Testis (tissue), 3 donors: Measurements from ENCODE around the gene MED16. TPM values are rescaled to one million over a fixed set of nuclear protein-coding genes. Genes with fewer than 3 reads are reported as not detected.

Source experiments
- DNase-seq: peaks from one replicate; pipeline ENCODE4 v3.0.0-alpha.2; 2019
- H3K27ac ChIP-seq, 2 donors: fragments of 200-600 bp; sonication (generic); one replicate each; pipeline ENCODE4 v1.5.1; 2019
- H3K27me3 ChIP-seq: fragments of 200-600 bp; sonication (generic); one replicate; pipeline ENCODE4 v1.5.1; 2019
- H3K36me3 ChIP-seq: fragments of 200-600 bp; sonication (generic); one replicate; pipeline ENCODE4 v1.5.1; 2017; ENCODE audit warnings: low read depth; ENCODE audit errors: missing control alignments
- H3K4me1 ChIP-seq: fragments of 200-600 bp; sonication (generic); one replicate; pipeline ENCODE4 v1.5.1; 2019
- H3K4me3 ChIP-seq, 2 donors: fragments of 200-600 bp; sonication (generic); one replicate each; pipeline ENCODE4 v1.5.1; 2017 to 2019
- H3K9me3 ChIP-seq: fragments of 200-600 bp; sonication (generic); one replicate; pipeline ENCODE4 v1.5.1; 2017
- CTCF ChIP-seq, 3 experiments: fragments of 450-650 bp in 2 of 3; fragments of 200-600 bp in 1 of 3; sonication (generic) in 1 of 3; IDR thresholded peaks; one replicate each; pipeline ENCODE4 v1.5.1; 2016 to 2019; ENCODE audit warnings: antibody characterized with exemption in 3 of 3, mild to moderate bottlenecking in 2 of 3, moderate library complexity in 1 of 3
- POLR2A ChIP-seq: fragments of 450-650 bp; IDR thresholded peaks from one replicate; pipeline ENCODE4 v1.6.1; 2017; ENCODE audit warnings: antibody characterized with exemption, mild to moderate bottlenecking, moderate library complexity
- WGBS, 2 donors: methylation state at CpG; one replicate each; pipeline ENCODE4 v1.1.5; 2018; 5-methylcytosine and 5-hydroxymethylcytosine counted together
- intact Hi-C: fragments of 100-400 bp; cut with DNase I; formaldehyde crosslinking; loops from one replicate; pipeline ENCODE4 v1.15.1; 2023; ENCODE audit warnings: low total_unique reads
- polyA plus RNA-seq: library from polyadenylated mRNA; stranded (reverse); fragments of 350-450 nt; fragmentation: Illumina TruSeq; extraction: RNeasy Lipid Tissue Mini Kit (QIAGEN cat#74804); gene quantifications from one replicate; pipeline ENCODE4 v1.2.3, GENCODE V29; 2014; ENCODE audit warnings: low read depth, low replicate concordance; ENCODE audit not compliant: insufficient read depth
- total RNA-seq, 2 donors: library from RNA; depleted of rRNA; stranded (reverse); fragments of >200 nt; gene quantifications; one replicate each; pipeline ENCODE4 v1.2.3, GENCODE V29; 2016

Gene MED16
- total and polyA plus RNA-seq, 3 donors from 2014 or later = 50.7 to 124 (median 94.7) TPM

- Histone ChIP-seq H3K36me3 (no peaks in the 10 kb centered on the region), H3K4me3 (no peak within 1 kb of the TSS), H3K27ac (no peak within 1 kb of the TSS), H3K27me3 (no peaks in the 10 kb centered on the region), H3K4me1 (no peaks in the 10 kb centered on the region), H3K9me3 (no peaks in the 10 kb centered on the region)
- no peak for DNase-seq
- TF ChIP-seq CTCF (IDR thresholded peaks at IDR 0.05) (no peak), POLR2A (no peak)
- intact Hi-C loops = no loop called here
- 76 to 77% methylated on average over 5 to 33 of the region's 33 CpGs for WGBS, 2 donors
These were observed 65.2 kb downstream of the MED16 start, which contains the start of gene AZU1 for GRCh38 chr19:827710-828321. Gene AZU1 (plus strand): TSS chr19:827837. CDS start chr19:827847, 10 bp downstream.

GRCh38 chr19:827314-827709 is 65.7 kb downstream of the MED16 start:
- TF ChIP-seq CTCF (IDR thresholded peaks at IDR 0.05) (no peak), POLR2A (no peak)
- 87 to 97% methylated on average over 7 to 11 of the region's 11 CpGs for WGBS, 2 donors
- no peaks in the 10 kb centered on the region for H3K36me3 ChIP-seq
- H3K27ac ChIP-seq = no peak overlapping the region
- no peaks in the 10 kb centered on the region for H3K9me3 ChIP-seq
- no peaks in the 10 kb centered on the region for H3K27me3 ChIP-seq
- no peaks in the 10 kb centered on the region for H3K4me1 ChIP-seq
- intact Hi-C loops = no loop called here
- DNase-seq = no peak
- no peak overlapping the region for H3K4me3 ChIP-seq

GRCh38 chr19:825897-826644 is 66.9 kb downstream of the MED16 start:
- Histone ChIP-seq H3K4me3 (no peak overlapping the region), H3K36me3 (no peaks in the 10 kb centered on the region), H3K27me3 (no peaks in the 10 kb centered on the region), H3K9me3 (no peaks in the 10 kb centered on the region), H3K27ac (no peak overlapping the region), H3K4me1 (no peaks in the 10 kb centered on the region)
- no peak for DNase-seq
- intact Hi-C loops = no loop called here
- no peak for TF ChIP-seq POLR2A
- TF ChIP-seq CTCF (IDR thresholded peaks at IDR 0.05) = no peak
- 82 to 84% methylated on average over 19 of the region's 19 CpGs for WGBS, 2 donors

GRCh38 chr19:824885-825284 is 68.1 kb downstream of the MED16 start:
- TF ChIP-seq POLR2A (no peak), CTCF (IDR thresholded peaks at IDR 0.05) (no peak)
- 81 to 89% methylated on average over 12 to 15 of the region's 15 CpGs for WGBS, 2 donors
- Histone ChIP-seq H3K36me3 (no peaks in the 10 kb centered on the region), H3K9me3 (no peaks in the 10 kb centered on the region), H3K27me3 (no peaks in the 10 kb centered on the region), H3K27ac (no peak overlapping the region), H3K4me1 (no peaks in the 10 kb centered on the region), H3K4me3 (no peak overlapping the region)
- DNase-seq = no peak
- intact Hi-C loops = no loop called here
